ENCODE measurements around the gene HDGFL3. TPM values are rescaled to one million over a fixed set of nuclear protein-coding genes. Genes with fewer than 3 reads are reported as not detected.

Gene HDGFL3
- total and polyA plus RNA-seq, 10 of the 15 experiments (the other 5 are each of a cell fraction or from before 2014, with no cell fraction given), result 5.6 to 40.6 (median 15.8) TPM

DNA sequence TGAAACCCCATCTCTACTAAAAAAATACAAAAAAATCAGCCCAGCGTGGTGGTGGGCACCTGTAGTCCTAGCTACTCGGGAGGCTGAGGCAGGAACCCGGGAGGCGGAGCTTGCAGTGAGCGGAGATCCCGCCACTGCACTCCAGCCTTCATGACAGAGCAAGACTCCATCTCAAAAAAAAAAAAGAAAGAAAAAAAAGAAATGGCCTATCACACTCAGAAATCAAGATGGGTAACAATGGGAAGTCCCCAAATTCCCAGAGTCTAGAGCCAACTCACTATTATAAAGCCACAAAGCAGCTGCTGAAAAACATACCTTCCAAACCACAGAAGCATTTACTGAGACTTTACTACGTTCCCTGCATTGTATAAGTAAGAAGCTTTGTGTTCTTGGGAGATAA is 7.5 kb downstream of the HDGFL3 start (continued):
- TF ChIP-seq, protein P1, sequence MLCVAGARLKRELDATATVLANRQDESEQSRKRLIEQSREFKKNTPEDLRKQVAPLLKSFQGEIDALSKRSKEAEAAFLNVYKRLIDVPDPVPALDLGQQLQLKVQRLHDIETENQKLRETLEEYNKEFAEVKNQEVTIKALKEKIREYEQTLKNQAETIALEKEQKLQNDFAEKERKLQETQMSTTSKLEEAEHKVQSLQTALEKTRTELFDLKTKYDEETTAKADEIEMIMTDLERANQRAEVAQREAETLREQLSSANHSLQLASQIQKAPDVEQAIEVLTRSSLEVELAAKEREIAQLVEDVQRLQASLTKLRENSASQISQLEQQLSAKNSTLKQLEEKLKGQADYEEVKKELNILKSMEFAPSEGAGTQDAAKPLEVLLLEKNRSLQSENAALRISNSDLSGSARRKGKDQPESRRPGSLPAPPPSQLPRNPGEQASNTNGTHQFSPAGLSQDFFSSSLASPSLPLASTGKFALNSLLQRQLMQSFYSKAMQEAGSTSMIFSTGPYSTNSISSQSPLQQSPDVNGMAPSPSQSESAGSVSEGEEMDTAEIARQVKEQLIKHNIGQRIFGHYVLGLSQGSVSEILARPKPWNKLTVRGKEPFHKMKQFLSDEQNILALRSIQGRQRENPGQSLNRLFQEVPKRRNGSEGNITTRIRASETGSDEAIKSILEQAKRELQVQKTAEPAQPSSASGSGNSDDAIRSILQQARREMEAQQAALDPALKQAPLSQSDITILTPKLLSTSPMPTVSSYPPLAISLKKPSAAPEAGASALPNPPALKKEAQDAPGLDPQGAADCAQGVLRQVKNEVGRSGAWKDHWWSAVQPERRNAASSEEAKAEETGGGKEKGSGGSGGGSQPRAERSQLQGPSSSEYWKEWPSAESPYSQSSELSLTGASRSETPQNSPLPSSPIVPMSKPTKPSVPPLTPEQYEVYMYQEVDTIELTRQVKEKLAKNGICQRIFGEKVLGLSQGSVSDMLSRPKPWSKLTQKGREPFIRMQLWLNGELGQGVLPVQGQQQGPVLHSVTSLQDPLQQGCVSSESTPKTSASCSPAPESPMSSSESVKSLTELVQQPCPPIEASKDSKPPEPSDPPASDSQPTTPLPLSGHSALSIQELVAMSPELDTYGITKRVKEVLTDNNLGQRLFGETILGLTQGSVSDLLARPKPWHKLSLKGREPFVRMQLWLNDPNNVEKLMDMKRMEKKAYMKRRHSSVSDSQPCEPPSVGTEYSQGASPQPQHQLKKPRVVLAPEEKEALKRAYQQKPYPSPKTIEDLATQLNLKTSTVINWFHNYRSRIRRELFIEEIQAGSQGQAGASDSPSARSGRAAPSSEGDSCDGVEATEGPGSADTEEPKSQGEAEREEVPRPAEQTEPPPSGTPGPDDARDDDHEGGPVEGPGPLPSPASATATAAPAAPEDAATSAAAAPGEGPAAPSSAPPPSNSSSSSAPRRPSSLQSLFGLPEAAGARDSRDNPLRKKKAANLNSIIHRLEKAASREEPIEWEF (IDR thresholded peaks at IDR 0.05; ENCODE audit: insufficient replicate concordance, low read depth, low read length), result no peak
- no peak for TF ChIP-seq NFXL1 (IDR thresholded peaks at IDR 0.05; ENCODE audit: borderline replicate concordance)
- TF ChIP-seq, protein P2, sequence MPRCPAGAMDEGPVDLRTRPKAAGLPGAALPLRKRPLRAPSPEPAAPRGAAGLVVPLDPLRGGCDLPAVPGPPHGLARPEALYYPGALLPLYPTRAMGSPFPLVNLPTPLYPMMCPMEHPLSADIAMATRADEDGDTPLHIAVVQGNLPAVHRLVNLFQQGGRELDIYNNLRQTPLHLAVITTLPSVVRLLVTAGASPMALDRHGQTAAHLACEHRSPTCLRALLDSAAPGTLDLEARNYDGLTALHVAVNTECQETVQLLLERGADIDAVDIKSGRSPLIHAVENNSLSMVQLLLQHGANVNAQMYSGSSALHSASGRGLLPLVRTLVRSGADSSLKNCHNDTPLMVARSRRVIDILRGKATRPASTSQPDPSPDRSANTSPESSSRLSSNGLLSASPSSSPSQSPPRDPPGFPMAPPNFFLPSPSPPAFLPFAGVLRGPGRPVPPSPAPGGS (IDR thresholded peaks at IDR 0.05; ENCODE audit: borderline replicate concordance, insufficient read depth, low read depth, low read length, poor library complexity, severe bottlenecking), result no peak
- TF ChIP-seq, protein P3, sequence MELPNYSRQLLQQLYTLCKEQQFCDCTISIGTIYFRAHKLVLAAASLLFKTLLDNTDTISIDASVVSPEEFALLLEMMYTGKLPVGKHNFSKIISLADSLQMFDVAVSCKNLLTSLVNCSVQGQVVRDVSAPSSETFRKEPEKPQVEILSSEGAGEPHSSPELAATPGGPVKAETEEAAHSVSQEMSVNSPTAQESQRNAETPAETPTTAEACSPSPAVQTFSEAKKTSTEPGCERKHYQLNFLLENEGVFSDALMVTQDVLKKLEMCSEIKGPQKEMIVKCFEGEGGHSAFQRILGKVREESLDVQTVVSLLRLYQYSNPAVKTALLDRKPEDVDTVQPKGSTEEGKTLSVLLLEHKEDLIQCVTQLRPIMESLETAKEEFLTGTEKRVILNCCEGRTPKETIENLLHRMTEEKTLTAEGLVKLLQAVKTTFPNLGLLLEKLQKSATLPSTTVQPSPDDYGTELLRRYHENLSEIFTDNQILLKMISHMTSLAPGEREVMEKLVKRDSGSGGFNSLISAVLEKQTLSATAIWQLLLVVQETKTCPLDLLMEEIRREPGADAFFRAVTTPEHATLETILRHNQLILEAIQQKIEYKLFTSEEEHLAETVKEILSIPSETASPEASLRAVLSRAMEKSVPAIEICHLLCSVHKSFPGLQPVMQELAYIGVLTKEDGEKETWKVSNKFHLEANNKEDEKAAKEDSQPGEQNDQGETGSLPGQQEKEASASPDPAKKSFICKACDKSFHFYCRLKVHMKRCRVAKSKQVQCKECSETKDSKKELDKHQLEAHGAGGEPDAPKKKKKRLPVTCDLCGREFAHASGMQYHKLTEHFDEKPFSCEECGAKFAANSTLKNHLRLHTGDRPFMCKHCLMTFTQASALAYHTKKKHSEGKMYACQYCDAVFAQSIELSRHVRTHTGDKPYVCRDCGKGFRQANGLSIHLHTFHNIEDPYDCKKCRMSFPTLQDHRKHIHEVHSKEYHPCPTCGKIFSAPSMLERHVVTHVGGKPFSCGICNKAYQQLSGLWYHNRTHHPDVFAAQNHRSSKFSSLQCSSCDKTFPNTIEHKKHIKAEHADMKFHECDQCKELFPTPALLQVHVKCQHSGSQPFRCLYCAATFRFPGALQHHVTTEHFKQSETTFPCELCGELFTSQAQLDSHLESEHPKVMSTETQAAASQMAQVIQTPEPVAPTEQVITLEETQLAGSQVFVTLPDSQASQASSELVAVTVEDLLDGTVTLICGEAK (IDR thresholded peaks at IDR 0.05; ENCODE audit: borderline replicate concordance), result no peak
